ENCODE data around the gene LPP.

Gene LPP

DNA sequence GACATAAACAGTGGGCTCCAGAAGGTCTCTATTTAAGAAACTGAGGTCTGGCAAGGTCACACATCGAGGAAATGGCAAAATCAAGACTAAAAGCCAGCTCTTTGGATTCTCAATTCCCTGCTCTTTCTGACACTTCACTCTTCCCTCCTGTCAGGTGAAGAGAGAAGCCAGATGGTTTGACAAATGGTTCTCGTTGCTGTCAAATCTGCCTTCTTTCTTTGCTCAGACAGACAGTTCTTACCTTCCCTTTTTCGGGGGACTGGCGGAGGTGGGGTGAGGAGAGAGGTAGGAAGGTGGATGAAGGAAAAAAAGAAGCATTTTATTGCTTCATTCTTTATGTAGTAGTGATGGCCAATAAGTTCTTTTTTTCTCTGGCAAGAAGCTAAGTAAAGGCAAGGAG, 133.4 kb downstream of the LPP start:
- TF ChIP-seq POLR2AphosphoS5 (IDR thresholded peaks at IDR 0.05; ENCODE audit: low read depth, low read length), result no peak
- TF ChIP-seq TAF1 (IDR thresholded peaks at IDR 0.05; ENCODE audit: borderline replicate concordance, low read depth, low read length), result no peak
- no peak for TF ChIP-seq POLR2A (IDR thresholded peaks at IDR 0.05; ENCODE audit: low read depth, low read length)
- DNase-seq (ENCODE audit: insufficient read length) (no peak), FAIRE-seq (no peak)

DNA sequence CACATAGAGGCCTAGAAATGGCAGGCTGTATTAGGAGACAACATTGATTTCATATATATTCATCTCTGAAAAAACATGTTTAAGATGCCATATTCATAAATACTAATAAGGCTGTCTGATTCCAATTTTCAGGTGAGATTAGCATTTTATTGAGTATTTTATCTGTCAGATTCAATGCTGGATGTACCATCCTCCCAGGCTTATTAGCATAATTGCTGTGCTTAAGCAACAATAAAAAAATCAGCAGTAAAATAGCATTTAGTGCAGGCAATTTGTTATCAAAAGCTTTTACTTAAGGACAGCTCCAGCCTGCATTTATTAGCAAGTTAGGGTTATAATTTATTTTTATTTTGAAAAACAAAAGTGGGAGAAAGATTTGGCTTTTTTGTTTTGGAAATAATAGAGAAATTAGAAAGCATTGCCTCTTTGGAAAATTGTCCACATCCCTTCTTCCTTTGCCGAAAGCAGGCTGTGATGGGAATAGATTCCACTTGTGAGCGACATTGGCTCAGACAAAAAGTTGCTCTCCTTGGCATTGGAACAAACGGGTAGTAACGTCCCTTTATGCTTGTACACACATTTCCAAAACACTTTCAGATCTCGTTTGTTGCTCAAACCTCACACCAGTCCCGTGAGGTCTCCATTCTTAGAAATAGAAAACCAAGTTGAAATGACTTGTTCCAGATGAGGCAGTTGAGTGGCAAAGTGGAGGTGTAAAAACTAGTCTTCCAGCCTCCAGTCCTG, 134.0 kb downstream of the LPP start:
- no peak for FAIRE-seq
- no peak for DNase-seq (ENCODE audit: insufficient read length)
- TF ChIP-seq POLR2AphosphoS5 (IDR thresholded peaks at IDR 0.05; ENCODE audit: low read depth, low read length), result no peak
- no peak for TF ChIP-seq TAF1 (IDR thresholded peaks at IDR 0.05; ENCODE audit: borderline replicate concordance, low read depth, low read length)
- no peak for TF ChIP-seq POLR2A (IDR thresholded peaks at IDR 0.05; ENCODE audit: low read depth, low read length)

DNA sequence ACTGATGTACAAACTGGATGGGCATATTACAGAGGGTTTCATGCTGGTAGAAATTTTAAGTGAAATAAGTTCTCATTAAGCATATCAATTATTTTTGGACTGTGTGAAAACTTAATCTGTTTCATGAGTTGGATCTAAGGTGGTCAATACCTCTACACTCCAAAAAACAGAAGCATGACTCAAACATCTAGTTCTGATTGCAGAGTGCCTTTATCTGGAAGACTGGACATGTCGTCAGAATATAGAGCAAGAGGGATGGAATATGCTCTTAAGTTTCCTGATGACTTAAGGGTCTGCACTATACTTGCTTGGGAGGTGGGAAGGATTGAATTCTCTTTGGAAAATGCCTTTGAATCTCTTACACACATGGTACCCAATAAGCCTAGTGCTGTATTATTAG, 138.3 kb downstream of the LPP start:
- FAIRE-seq (no peak), DNase-seq (ENCODE audit: insufficient read length) (no peak)
- TF ChIP-seq POLR2A (IDR thresholded peaks at IDR 0.05; ENCODE audit: low read depth, low read length) (no peak), TAF1 (IDR thresholded peaks at IDR 0.05; ENCODE audit: borderline replicate concordance, low read depth, low read length) (no peak), POLR2AphosphoS5 (IDR thresholded peaks at IDR 0.05; ENCODE audit: low read depth, low read length) (no peak)

DNA sequence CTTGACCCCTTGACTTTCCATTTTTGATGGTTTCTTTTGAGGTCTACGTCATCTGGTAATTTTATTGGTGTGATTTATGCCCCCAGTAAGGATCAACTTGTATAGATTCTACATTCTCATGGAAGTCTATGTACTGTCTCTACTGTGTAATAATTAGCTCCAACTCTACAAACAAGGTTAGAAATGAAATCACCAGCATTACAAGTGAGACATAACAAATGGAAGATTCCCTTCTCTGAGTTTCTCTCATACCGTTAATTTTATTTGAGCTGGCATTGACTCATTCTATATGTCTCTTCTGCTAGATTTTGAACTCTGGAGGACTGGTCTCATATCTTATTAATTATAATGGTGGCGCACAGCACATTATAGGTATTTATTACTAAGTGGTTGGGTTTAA, 138.9 kb downstream of the LPP start:
- no peak for FAIRE-seq
- no peak for DNase-seq (ENCODE audit: insufficient read length)
- no peak for TF ChIP-seq POLR2A (IDR thresholded peaks at IDR 0.05; ENCODE audit: low read depth, low read length)
- TF ChIP-seq POLR2AphosphoS5 (IDR thresholded peaks at IDR 0.05; ENCODE audit: low read depth, low read length), result no peak
- no peak for TF ChIP-seq TAF1 (IDR thresholded peaks at IDR 0.05; ENCODE audit: borderline replicate concordance, low read depth, low read length)

DNA sequence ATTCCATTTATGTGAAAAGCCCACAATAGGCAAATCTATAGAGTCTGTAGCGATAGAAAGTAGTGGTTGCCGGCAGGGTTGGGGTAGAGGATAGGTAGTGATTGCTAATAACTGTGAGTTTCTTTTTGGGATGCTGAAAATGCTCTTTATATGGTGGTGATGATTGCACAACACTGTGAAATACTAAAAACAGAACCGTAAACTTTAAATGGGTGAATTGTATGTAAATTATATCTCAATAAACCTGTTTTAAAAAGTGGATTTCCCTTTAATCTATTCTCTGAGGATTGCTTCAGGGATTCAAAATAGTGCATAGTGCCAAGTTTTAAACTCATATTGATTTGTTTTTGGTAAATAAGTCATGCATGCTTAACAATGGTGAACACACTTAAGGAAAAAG, 140.2 kb downstream of the LPP start:
- FAIRE-seq (no peak), DNase-seq (ENCODE audit: insufficient read length) (no peak)
- TF ChIP-seq POLR2A (IDR thresholded peaks at IDR 0.05; ENCODE audit: low read depth, low read length), result no peak
- TF ChIP-seq POLR2AphosphoS5 (IDR thresholded peaks at IDR 0.05; ENCODE audit: low read depth, low read length), result no peak
- no peak for TF ChIP-seq TAF1 (IDR thresholded peaks at IDR 0.05; ENCODE audit: borderline replicate concordance, low read depth, low read length)

DNA sequence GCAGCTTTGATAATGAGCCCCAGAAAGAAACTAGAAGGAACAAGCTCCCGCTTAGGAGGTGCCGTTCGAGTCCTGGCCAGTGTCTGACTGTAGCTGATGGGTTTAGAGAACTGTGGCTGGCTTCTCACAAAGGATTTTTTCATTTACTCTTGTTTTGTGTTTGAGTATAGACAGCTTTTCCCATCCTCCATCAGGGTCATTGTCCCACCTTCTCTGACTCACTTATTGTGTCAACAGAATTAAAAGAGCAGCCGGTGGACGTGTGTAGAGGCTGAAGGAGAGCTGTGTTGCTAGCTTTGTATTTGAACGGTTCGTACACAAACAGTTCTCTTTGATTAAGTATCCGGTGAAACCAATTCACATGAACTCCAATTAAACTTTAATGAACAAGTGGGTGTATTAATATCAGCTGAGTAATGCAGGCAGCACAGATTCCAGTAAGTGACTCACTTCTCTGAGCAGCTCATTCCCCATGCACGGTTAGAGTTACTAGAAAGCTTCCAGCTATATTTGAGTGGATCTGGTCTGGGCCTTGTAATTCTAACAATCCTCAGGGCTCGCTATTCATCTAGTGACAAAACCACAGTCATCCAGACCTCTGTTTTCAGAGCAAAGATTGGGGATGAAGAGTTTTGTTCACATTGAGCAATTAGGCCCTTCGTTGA, 141.0 kb downstream of the LPP start:
- DNase-seq (ENCODE audit: insufficient read length) (no peak), FAIRE-seq (no peak)
- TF ChIP-seq POLR2AphosphoS5 (IDR thresholded peaks at IDR 0.05; ENCODE audit: low read depth, low read length) (no peak), POLR2A (IDR thresholded peaks at IDR 0.05; ENCODE audit: low read depth, low read length) (no peak), TAF1 (IDR thresholded peaks at IDR 0.05; ENCODE audit: borderline replicate concordance, low read depth, low read length) (no peak)

DNA sequence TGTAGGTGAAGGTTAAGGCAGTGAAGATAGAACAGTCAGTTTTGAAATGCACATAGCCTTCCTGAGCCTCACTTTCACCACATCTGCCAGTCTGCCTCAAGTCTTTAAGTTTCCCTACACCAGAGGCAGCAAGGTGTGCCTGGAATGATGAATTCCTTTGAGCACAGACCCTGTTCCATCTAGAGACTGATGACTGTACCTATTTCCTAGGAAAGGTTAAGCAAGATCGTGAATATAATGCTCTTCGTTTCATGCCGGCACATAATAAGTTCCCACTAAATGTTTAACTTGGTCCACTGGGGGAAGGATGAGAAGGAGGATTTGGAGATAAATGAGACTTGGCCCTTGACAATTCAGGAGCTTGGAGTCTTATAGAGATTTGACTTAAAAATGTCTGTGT, 141.9 kb downstream of the LPP start:
- no peak for DNase-seq (ENCODE audit: insufficient read length)
- FAIRE-seq, result no peak
- TF ChIP-seq TAF1 (IDR thresholded peaks at IDR 0.05; ENCODE audit: borderline replicate concordance, low read depth, low read length), result no peak
- TF ChIP-seq POLR2AphosphoS5 (IDR thresholded peaks at IDR 0.05; ENCODE audit: low read depth, low read length), result no peak
- TF ChIP-seq POLR2A (IDR thresholded peaks at IDR 0.05; ENCODE audit: low read depth, low read length), result no peak

DNA sequence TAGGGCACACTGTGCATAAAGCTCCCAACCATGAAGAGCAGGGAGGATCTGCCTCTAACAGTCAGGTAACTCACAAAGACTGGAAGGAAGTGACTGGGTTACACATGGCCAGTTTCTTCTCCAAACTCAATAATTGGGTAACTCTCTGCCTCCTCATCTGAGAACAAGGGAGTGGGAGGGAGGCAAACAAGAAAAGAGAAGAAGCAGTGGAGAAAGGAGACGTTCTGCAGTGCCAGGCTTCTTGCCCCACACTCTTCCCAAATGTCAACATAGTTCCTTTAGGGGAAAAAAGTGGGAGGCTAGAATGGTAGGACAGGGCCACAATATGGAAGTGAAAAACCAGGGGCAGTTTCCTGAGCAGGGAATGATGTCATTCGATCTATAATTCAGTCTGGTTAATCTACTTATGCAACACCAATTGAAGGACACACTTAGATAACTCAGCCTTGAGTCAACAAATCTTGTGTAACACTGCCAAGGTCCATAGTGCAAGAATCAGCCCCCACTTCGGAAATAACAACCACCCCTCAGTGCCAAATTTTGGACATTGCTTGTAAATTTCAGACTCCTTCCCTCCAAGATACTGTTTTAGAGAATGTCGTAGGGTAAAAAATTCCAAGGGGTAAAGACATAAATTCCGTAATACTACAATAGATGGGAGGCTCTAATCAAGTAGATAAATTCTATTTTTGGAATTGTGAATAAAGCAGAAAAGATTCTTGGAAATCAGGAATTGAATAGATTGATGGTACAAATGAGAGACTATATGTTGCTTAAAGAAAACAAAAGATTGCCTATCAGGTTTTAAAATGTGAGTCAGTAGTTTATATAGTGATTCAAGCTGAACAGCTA, 143.0 kb downstream of the LPP start:
- no peak for DNase-seq (ENCODE audit: insufficient read length)
- TF ChIP-seq POLR2A (IDR thresholded peaks at IDR 0.05; ENCODE audit: low read depth, low read length) (no peak), POLR2AphosphoS5 (IDR thresholded peaks at IDR 0.05; ENCODE audit: low read depth, low read length) (no peak), TAF1 (IDR thresholded peaks at IDR 0.05; ENCODE audit: borderline replicate concordance, low read depth, low read length) (no peak)

DNA sequence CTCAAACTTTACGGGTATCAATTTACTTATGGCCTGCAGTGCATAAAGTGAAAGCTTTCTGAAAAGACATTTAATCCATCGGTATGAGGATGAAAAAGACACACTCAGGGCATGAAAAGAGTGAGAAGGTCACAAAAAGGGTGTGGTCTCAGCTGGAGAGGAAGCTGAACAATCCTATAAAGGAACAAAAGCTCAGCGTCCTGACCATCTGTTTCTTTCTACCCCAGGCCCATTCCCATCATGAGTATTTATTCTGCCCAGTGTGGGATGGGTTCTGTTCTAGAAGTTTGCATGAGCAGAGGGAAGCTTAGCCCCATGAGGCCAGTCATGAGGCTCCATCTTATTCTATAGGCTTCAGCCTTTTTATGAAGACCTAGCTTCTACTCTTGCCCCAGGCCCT, 144.6 kb downstream of the LPP start:
- FAIRE-seq (no peak), DNase-seq (ENCODE audit: insufficient read length) (no peak)
- TF ChIP-seq POLR2AphosphoS5 (IDR thresholded peaks at IDR 0.05; ENCODE audit: low read depth, low read length), result no peak
- no peak for TF ChIP-seq POLR2A (IDR thresholded peaks at IDR 0.05; ENCODE audit: low read depth, low read length)
- TF ChIP-seq TAF1 (IDR thresholded peaks at IDR 0.05; ENCODE audit: borderline replicate concordance, low read depth, low read length), result no peak

More for the DNA sequence above, 143.0 kb downstream of the LPP start:
- FAIRE-seq, result no peak

DNA sequence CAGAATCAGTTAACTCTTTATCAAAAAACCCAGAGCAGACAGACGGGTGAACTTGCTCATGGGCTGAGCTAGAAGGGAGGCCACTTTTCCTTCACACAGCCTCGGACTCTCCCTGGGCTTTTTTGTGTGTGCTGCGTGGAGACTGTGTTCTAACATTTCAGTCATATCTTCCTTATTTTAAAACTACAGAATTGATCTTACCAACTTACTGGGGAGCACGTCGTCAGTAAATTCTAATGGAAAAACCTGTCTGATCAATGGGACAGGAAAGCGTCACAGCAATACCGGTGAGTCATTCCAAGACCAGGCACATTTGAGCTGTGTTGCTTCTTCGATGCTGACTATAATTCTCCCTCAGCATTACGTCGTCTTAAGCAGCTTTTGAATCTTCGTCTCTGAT, 145.1 kb downstream of the LPP start:
- no peak for FAIRE-seq
- no peak for DNase-seq (ENCODE audit: insufficient read length)
- TF ChIP-seq TAF1 (IDR thresholded peaks at IDR 0.05; ENCODE audit: borderline replicate concordance, low read depth, low read length) (no peak), POLR2AphosphoS5 (IDR thresholded peaks at IDR 0.05; ENCODE audit: low read depth, low read length) (no peak), POLR2A (IDR thresholded peaks at IDR 0.05; ENCODE audit: low read depth, low read length) (no peak)

DNA sequence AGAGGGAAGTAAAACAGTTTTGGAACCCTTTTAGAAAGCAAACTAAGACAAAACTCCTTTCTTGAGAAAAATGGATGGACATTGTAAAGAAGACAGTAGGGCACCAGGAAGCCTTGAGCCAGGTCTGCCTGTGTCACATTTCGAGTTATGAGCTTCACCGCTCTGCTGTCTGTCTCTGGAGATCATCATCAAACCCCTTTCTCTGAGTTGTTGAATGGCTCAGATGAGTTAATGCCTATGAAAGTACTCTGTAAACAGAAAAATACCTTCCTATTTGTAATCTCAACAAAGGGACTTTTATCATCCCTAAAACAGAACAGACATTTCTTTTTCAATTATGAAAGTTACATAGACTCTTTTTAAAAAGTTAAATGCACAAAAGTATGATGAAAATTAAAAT, 145.8 kb downstream of the LPP start:
- FAIRE-seq, result no peak
- TF ChIP-seq POLR2AphosphoS5 (IDR thresholded peaks at IDR 0.05; ENCODE audit: low read depth, low read length), result no peak
- TF ChIP-seq TAF1 (IDR thresholded peaks at IDR 0.05; ENCODE audit: borderline replicate concordance, low read depth, low read length), result no peak
- TF ChIP-seq POLR2A (IDR thresholded peaks at IDR 0.05; ENCODE audit: low read depth, low read length), result no peak
- DNase-seq (ENCODE audit: insufficient read length), result no peak
